SK-N-SH (cell line): ENCODE data around the gene AP1AR. TPM values are rescaled to one million over a fixed set of nuclear protein-coding genes. Genes with fewer than 3 reads are reported as not detected.

Experiments used
- CTCF ChIA-PET: fragments of 300-600, 350-600 bp; formaldehyde crosslinking; extraction: SDS; loops from one replicate; lab custom pipeline; 2021; lab: Yijun Ruan, JAX
- POLR2A ChIA-PET: fragments of 350-600 bp; sonication (Branson Sonifier 250); formaldehyde crosslinking; extraction: SDS; loops from one replicate; lab custom pipeline; 2020; ENCODE audit warnings: antibody characterized with exemption, inconsistent platforms; lab: Yijun Ruan, JAX
- DNase-seq: peaks from one replicate; pipeline ENCODE4 v3.0.0; 2012
- H2AFZ ChIP-seq: fragments of 200-600 bp; sonication (generic); 2 replicates; pipeline ENCODE4 v1.8.1; 2016; ENCODE audit warnings: antibody characterized with exemption, mild to moderate bottlenecking, low read depth
- H3F3A ChIP-seq: fragments of 200-600 bp; sonication (generic); replicated peaks from 2 replicates; pipeline ENCODE3; 2016; ENCODE audit warnings: antibody characterized with exemption, mild to moderate bottlenecking; ENCODE audit not compliant: insufficient read depth
- H3K27ac ChIP-seq, 2 experiments: fragments of 200-500 bp in 1 of 2; fragments of 200-600 bp in 1 of 2; sonication (Bioruptor generic) in 1 of 2; sonication (generic), shearing (Covaris generic) in 1 of 2; 2 replicates each; pipeline versions ENCODE4 v1.5.1 to v1.6.1; 2014 to 2016; ENCODE audit warnings: low read depth in 2 of 2, inconsistent platforms in 1 of 2, low read length in 1 of 2, mild to moderate bottlenecking in 1 of 2, mixed read lengths in 1 of 2
- H3K27me3 ChIP-seq: fragments of 200-600 bp; sonication (generic), shearing (Covaris generic); 2 replicates; pipeline ENCODE4 v1.6.1; 2016; ENCODE audit warnings: mixed run types; ENCODE audit not compliant: insufficient read depth
- H3K36me3 ChIP-seq, 2 experiments: fragments of 200-500 bp in 1 of 2; fragments of 200-600 bp in 1 of 2; sonication (Bioruptor generic) in 1 of 2; sonication (generic) in 1 of 2; replicated peaks in 1 of 2; 2 replicates each; pipeline versions ENCODE3 to v1.5.1; 2014 to 2016; ENCODE audit warnings: low read length in 1 of 2, mild to moderate bottlenecking in 1 of 2; ENCODE audit not compliant: insufficient read depth in 2 of 2, control insufficient read depth in 1 of 2
- H3K4me1 ChIP-seq, 2 experiments: fragments of 200-500 bp in 1 of 2; fragments of 200-600 bp in 1 of 2; sonication (Bioruptor generic) in 1 of 2; sonication (generic), shearing (Covaris generic) in 1 of 2; 2 replicates each; pipeline versions ENCODE4 v1.5.1 to v1.6.1; 2014 to 2016; ENCODE audit warnings: low read depth in 1 of 2, low read length in 1 of 2, mixed run types in 1 of 2; ENCODE audit not compliant: insufficient read depth in 2 of 2, control insufficient read depth in 1 of 2
- H3K4me2 ChIP-seq: fragments of 200-600 bp; sonication (generic), shearing (Covaris generic); 2 replicates; pipeline ENCODE4 v1.6.1; 2017; ENCODE audit warnings: mixed run types
- H3K4me3 ChIP-seq, 2 experiments: fragments of 200-500 bp in 1 of 2; fragments of 200-600 bp in 1 of 2; sonication (Bioruptor generic) in 1 of 2; sonication (generic), shearing (Covaris generic) in 1 of 2; 2 replicates each; pipeline versions ENCODE4 v1.5.1 to v1.8.1; 2014 to 2016; ENCODE audit warnings: low read depth in 2 of 2, inconsistent platforms in 1 of 2, low read length in 1 of 2, mild to moderate bottlenecking in 1 of 2, mixed read lengths in 1 of 2, moderate library complexity in 1 of 2
- H3K79me2 ChIP-seq: fragments of 200-600 bp; sonication (generic); 2 replicates; pipeline ENCODE4 v1.8.1; 2017; ENCODE audit warnings: mild to moderate bottlenecking; ENCODE audit not compliant: insufficient read depth
- H3K9ac ChIP-seq: fragments of 200-600 bp; sonication (generic); 2 replicates; pipeline ENCODE4 v1.6.1; 2017; ENCODE audit warnings: mixed run types
- H3K9me2 ChIP-seq: fragments of 200-600 bp; sonication (generic); 2 replicates; pipeline ENCODE4 v1.6.1; 2017; ENCODE audit warnings: mixed run types
- H3K9me3 ChIP-seq: fragments of 200-600 bp; sonication (generic); 2 replicates; pipeline ENCODE4 v1.6.1; 2017; ENCODE audit warnings: mixed run types, mild to moderate bottlenecking, moderate library complexity
- H4K20me1 ChIP-seq: fragments of 200-600 bp; sonication (generic); 2 replicates; pipeline ENCODE4 v1.6.1; 2017; ENCODE audit warnings: mild to moderate bottlenecking, mixed run types; ENCODE audit not compliant: insufficient read depth
- ELF1 ChIP-seq: IDR thresholded peaks from 2 replicates; pipeline ENCODE4 v1.4.0; 2012
- EP300 ChIP-seq, 2 experiments: IDR thresholded peaks; 2 replicates each; pipeline versions ENCODE4 v1.4.0 to v1.6.1; 2012; ENCODE audit warnings: borderline replicate concordance in 1 of 2, low read depth in 1 of 2, low read length in 1 of 2
- FOXJ3 ChIP-seq: sonication (generic); formaldehyde crosslinking; IDR thresholded peaks from 2 replicates; pipeline ENCODE4 v1.5.1; 2020; ENCODE audit warnings: mild to moderate bottlenecking, missing genetic modification reagents
- GABPA ChIP-seq: IDR thresholded peaks from 2 replicates; pipeline ENCODE4 v1.4.0; 2012; ENCODE audit warnings: low read depth, mild to moderate bottlenecking
- JUND ChIP-seq: IDR thresholded peaks from 2 replicates; pipeline ENCODE4 v1.4.0; 2012
- NFIC ChIP-seq: IDR thresholded peaks from 2 replicates; pipeline ENCODE4 v1.4.0; 2012; ENCODE audit warnings: borderline replicate concordance
- NRF1 ChIP-seq: IDR thresholded peaks from 2 replicates; pipeline ENCODE4 v1.6.1; 2012; ENCODE audit warnings: low read depth, mild to moderate bottlenecking, low read length
- RCOR1 ChIP-seq: fragments of 150-350 bp; IDR thresholded peaks from 2 replicates; pipeline ENCODE4 v1.6.1; 2017; ENCODE audit warnings: antibody characterized with exemption, low read length
- RFX5 ChIP-seq: IDR thresholded peaks from 2 replicates; pipeline ENCODE4 v1.6.1; 2012; ENCODE audit warnings: mild to moderate bottlenecking, improper control_type of control experiment, low read length
- SMC3 ChIP-seq: IDR thresholded peaks from 2 replicates; pipeline ENCODE4 v1.6.1; 2012; ENCODE audit warnings: low read depth, low read length, improper control_type of control experiment
- TCF12 ChIP-seq: IDR thresholded peaks from 2 replicates; pipeline ENCODE4 v1.4.0; 2012
- TEAD4 ChIP-seq: IDR thresholded peaks from 2 replicates; pipeline ENCODE4 v1.4.0; 2012; ENCODE audit warnings: mild to moderate bottlenecking, borderline replicate concordance; ENCODE audit not compliant: insufficient read depth
- WGBS: methylation state at CpG from one replicate; pipeline ENCODE4 v1.1.6; 2017; ENCODE audit warnings: low lambda C conversion rate; 5-methylcytosine and 5-hydroxymethylcytosine counted together
- polyA plus RNA-seq, 3 experiments: library from polyadenylated mRNA; depleted of rRNA; stranded (reverse); fragments of >200 nt; gene quantifications; 2 replicates each; pipeline ENCODE4 v1.2.3, GENCODE V29; 2012
- TF ChIP-seq, protein P1 (sequence below): IDR thresholded peaks from 2 replicates; pipeline ENCODE4 v1.4.0; 2012; ENCODE audit warnings: low read depth, borderline replicate concordance
- TF ChIP-seq, protein P2 (sequence below): IDR thresholded peaks from 2 replicates; pipeline ENCODE4 v1.6.1; 2012; ENCODE audit warnings: mild to moderate bottlenecking, low read depth, low read length, moderate library complexity

The AP1AR gene
- polyA plus RNA-seq, 1 of the 3 experiments (the other 2 are of a cell fraction), result 8.5 TPM

DNA sequence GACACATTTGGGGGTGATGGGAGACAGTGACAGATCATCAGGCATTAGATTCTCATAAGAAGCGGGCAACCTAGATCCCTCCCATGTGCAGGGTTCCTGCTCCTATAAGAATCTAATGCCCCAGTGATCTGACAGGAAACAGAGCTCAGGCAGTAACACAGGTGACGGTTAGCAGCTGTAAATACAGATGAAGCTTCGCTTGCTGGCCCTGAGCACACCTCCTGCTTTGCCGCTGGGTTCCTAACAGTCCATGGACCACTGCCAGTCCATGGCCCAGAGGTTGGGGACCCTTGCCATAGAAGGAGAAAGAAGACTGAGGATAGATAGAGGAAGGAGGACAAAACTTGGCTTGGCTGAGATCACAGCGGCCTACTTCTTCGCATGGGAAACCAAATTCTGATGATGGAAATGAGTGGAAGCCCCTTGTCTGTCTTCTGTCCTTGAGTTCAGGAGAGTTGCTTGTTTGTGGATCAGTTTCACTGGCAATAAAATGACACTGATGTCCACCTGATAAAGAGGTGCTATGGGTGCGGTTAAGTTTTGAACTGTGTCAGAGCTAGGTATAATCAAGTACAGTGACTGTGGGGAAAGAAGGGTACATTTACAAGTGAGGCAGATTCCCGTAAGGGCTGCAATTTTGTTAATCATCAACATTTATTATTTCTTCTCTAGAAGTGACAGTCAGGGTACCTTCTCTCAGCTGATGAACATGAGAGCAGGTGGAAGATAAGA is 55.8 kb downstream of the AP1AR start:
- no peaks in the 10 kb centered on the region for H3K36me3 ChIP-seq
- H3K9me3 ChIP-seq, result no peaks in the 10 kb centered on the region
- no peak overlapping the region for H3K4me3 ChIP-seq
- H3K9me2 ChIP-seq, result no peaks in the 10 kb centered on the region
- peaks cover 26% of the 10 kb centered on the region; the same call in 1 of the 2 replicates for H3K79me2 ChIP-seq
- no peak for DNase-seq
- no peak overlapping the region for H2AFZ ChIP-seq
- no peak for TF ChIP-seq RCOR1
- no peak for TF ChIP-seq TCF12
- TF ChIP-seq JUND, result no peak
- no peak for TF ChIP-seq NFIC
- TF ChIP-seq, protein P1, sequence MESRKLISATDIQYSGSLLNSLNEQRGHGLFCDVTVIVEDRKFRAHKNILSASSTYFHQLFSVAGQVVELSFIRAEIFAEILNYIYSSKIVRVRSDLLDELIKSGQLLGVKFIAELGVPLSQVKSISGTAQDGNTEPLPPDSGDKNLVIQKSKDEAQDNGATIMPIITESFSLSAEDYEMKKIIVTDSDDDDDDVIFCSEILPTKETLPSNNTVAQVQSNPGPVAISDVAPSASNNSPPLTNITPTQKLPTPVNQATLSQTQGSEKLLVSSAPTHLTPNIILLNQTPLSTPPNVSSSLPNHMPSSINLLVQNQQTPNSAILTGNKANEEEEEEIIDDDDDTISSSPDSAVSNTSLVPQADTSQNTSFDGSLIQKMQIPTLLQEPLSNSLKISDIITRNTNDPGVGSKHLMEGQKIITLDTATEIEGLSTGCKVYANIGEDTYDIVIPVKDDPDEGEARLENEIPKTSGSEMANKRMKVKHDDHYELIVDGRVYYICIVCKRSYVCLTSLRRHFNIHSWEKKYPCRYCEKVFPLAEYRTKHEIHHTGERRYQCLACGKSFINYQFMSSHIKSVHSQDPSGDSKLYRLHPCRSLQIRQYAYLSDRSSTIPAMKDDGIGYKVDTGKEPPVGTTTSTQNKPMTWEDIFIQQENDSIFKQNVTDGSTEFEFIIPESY, result no peak
- peaks cover 0 to 11% of the 10 kb centered on the region in 2 experiments; a peak in 2 of 4 replicates for H3K4me1 ChIP-seq
- ChIA-PET POLR2A (no interaction called here), CTCF (interaction anchor here (0.7 to 1.4 kb wide), 2 partner anchors 32 to 35 kb away, joined by 3 to 5 read pairs; no protein-coding TSS in a partner anchor)
- no peaks in the 10 kb centered on the region for H4K20me1 ChIP-seq
- no peaks in the 10 kb centered on the region for H3K27me3 ChIP-seq
- H3K4me2 ChIP-seq, result no peak overlapping the region
- 99% methylated on average over 8 of the region's 8 CpGs for WGBS
- H3K27ac ChIP-seq, result no peak overlapping the region
- H3F3A ChIP-seq, result no peaks in the 10 kb centered on the region
- no peak overlapping the region for H3K9ac ChIP-seq

DNA sequence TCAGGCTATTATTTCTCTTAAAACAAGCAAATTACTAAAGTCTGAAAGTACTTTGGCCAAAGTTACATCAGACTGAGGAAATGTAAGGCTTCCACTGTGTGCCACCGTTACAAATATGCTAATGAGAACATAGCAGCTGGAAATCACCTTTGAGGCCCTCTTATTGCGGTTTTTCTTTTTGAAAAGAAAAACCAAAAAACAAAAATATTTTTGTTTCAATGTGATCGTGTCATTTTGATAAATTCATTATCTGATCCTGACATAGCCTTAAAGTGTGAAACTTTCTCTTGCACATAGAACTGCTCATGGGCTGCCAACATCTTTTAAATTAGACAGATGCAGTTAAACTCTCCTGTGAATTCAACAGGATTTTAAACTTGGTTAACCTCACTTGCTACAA is 56.9 kb downstream of the AP1AR start:
- no peaks in the 10 kb centered on the region for H3K9me3 ChIP-seq
- no peaks in the 10 kb centered on the region for H3K36me3 ChIP-seq
- H3K27ac ChIP-seq, result no peak overlapping the region
- ChIA-PET CTCF (no interaction called here), POLR2A (no interaction called here)
- TF ChIP-seq, protein P2, sequence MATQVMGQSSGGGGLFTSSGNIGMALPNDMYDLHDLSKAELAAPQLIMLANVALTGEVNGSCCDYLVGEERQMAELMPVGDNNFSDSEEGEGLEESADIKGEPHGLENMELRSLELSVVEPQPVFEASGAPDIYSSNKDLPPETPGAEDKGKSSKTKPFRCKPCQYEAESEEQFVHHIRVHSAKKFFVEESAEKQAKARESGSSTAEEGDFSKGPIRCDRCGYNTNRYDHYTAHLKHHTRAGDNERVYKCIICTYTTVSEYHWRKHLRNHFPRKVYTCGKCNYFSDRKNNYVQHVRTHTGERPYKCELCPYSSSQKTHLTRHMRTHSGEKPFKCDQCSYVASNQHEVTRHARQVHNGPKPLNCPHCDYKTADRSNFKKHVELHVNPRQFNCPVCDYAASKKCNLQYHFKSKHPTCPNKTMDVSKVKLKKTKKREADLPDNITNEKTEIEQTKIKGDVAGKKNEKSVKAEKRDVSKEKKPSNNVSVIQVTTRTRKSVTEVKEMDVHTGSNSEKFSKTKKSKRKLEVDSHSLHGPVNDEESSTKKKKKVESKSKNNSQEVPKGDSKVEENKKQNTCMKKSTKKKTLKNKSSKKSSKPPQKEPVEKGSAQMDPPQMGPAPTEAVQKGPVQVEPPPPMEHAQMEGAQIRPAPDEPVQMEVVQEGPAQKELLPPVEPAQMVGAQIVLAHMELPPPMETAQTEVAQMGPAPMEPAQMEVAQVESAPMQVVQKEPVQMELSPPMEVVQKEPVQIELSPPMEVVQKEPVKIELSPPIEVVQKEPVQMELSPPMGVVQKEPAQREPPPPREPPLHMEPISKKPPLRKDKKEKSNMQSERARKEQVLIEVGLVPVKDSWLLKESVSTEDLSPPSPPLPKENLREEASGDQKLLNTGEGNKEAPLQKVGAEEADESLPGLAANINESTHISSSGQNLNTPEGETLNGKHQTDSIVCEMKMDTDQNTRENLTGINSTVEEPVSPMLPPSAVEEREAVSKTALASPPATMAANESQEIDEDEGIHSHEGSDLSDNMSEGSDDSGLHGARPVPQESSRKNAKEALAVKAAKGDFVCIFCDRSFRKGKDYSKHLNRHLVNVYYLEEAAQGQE, result no peak
- no peak for TF ChIP-seq RCOR1
- no peak for TF ChIP-seq RFX5
- TF ChIP-seq TEAD4, result no peak
- TF ChIP-seq EP300 (IDR thresholded peaks at IDR 0.05; ENCODE audit: borderline replicate concordance in 1 of 2, low read depth in 1 of 2, low read length in 1 of 2), result no peak
- TF ChIP-seq GABPA, result no peak
- TF ChIP-seq ELF1, result no peak
- TF ChIP-seq NFIC, result no peak
- TF ChIP-seq FOXJ3 (CRISPR knock-in tag), result no peak
- TF ChIP-seq JUND, result no peak
- no peak for TF ChIP-seq SMC3
- TF ChIP-seq NRF1, result no peak
- 88% methylated on average over 3 of the region's 3 CpGs for WGBS
- no peak for DNase-seq
- peaks cover 0 to 11% of the 10 kb centered on the region in 2 experiments; a peak in 2 of 4 replicates for H3K4me1 ChIP-seq
- H3K9me2 ChIP-seq, result no peaks in the 10 kb centered on the region
- H3F3A ChIP-seq, result no peaks in the 10 kb centered on the region
- no peak overlapping the region; the same call in 1 of the 2 replicates for H2AFZ ChIP-seq
- H3K79me2 ChIP-seq, result peaks cover 21% of the 10 kb centered on the region; the same call in 1 of the 2 replicates
- no peak overlapping the region for H3K4me3 ChIP-seq
- H4K20me1 ChIP-seq, result no peaks in the 10 kb centered on the region
- H3K4me2 ChIP-seq, result no peak overlapping the region
- no peak overlapping the region for H3K9ac ChIP-seq
- H3K27me3 ChIP-seq, result no peaks in the 10 kb centered on the region
